Heart left ventricle (tissue), 16 donors: ENCODE data around the gene RYR3. TPM values are rescaled to one million over a fixed set of nuclear protein-coding genes. Genes with fewer than 3 reads are reported as not detected.
A peak's percentile ranks its signal among the peaks of the same experiment; 100 is the strongest.

Experiments used
- ATAC-seq, 4 donors: fragments of 200-7000 bp; cut with Tn5 transposase; one replicate each; pipeline ENCODE4 v1.9.1; 2020 to 2022; ENCODE audit warnings: moderate library complexity in 4 of 4, mild to moderate bottlenecking in 3 of 4, moderate number of reproducible peaks in 1 of 4
- DNase-seq, 5 donors: peaks; one replicate each; pipeline ENCODE4 v3.0.0-alpha.2; 2020
- H3K27ac ChIP-seq, 12 donors: fragments of 200-600 bp; sonication (generic) in 4 of 12; one replicate each; pipeline versions ENCODE4 v1.5.0 to v1.8.0; 2016 to 2022; ENCODE audit warnings: mild to moderate bottlenecking in 2 of 12
- H3K27me3 ChIP-seq, 9 donors: fragments of 200-600 bp; sonication (generic) in 2 of 9; one replicate each; pipeline versions ENCODE4 v1.5.1 to v1.8.0; 2016 to 2022; ENCODE audit warnings: mild to moderate bottlenecking in 3 of 9
- H3K36me3 ChIP-seq, 9 donors: fragments of 200-600 bp; sonication (generic) in 2 of 9; one replicate each; pipeline versions ENCODE4 v1.5.0 to v1.8.0; 2018 to 2022; ENCODE audit warnings: mild to moderate bottlenecking in 2 of 9
- H3K4me1 ChIP-seq, 12 donors: fragments of 200-600 bp; sonication (generic) in 4 of 12; one replicate each; pipeline versions ENCODE4 v1.5.0 to v1.8.0; 2016 to 2022; ENCODE audit warnings: mild to moderate bottlenecking in 3 of 12
- H3K4me3 ChIP-seq, 12 donors: fragments of 200-600 bp; sonication (generic) in 4 of 12; one replicate each; pipeline versions ENCODE4 v1.5.0 to v1.8.0; 2017 to 2022; ENCODE audit warnings: mild to moderate bottlenecking in 9 of 12, moderate library complexity in 4 of 12
- H3K9me3 ChIP-seq, 12 donors: fragments of 200-600 bp; sonication (generic) in 4 of 12; one replicate each; pipeline versions ENCODE4 v1.5.0 to v1.8.0; 2016 to 2022; ENCODE audit warnings: mild to moderate bottlenecking in 1 of 12
- CTCF ChIP-seq, 12 donors: fragments of 200-600 bp; sonication (generic) in 4 of 12; IDR thresholded peaks; one replicate each; pipeline versions ENCODE4 v1.5.0 to v1.8.0; 2018 to 2022; ENCODE audit warnings: antibody characterized with exemption in 12 of 12, mild to moderate bottlenecking in 5 of 12
- POLR2A ChIP-seq, 2 donors: fragments of 450-650 bp; IDR thresholded peaks; one replicate each; pipeline ENCODE4 v1.6.1; 2017; ENCODE audit warnings: antibody characterized with exemption in 2 of 2, mild to moderate bottlenecking in 2 of 2, moderate library complexity in 2 of 2
- WGBS, 4 donors: extraction: QIAGEN DNeasy Blood & Tissue Kit in 2 of 4; methylation state at CpG; one replicate each; pipeline versions ENCODE4 v1.1.5 to v1.1.7; 2013 to 2018; 5-methylcytosine and 5-hydroxymethylcytosine counted together
- intact Hi-C, 10 donors: fragments of 100-400 bp; cut with DNase I; formaldehyde crosslinking; loops; one replicate each; pipeline versions ENCODE4 v1.11.1 to v1.14.2; 2022
- polyA plus RNA-seq, 2 donors: library from polyadenylated mRNA; stranded (reverse); fragments of 200-250 nt; gene quantifications; one replicate each; pipeline ENCODE4 v1.2.3, GENCODE V29; 2013
- total RNA-seq, 9 donors: library from RNA; depleted of rRNA in 2 of 9; stranded (reverse); fragments of >200 nt in 2 of 9; fragmentation: NEBNext Ultra II Directional in 3 of 9; extraction: Animal tissue kit (Norgen Biotek cat#: 25700) in 3 of 9; gene quantifications; one replicate each; pipeline versions ENCODE4 v1.1.0 to v1.2.4, GENCODE V29; 2016 to 2023
- donor health status: ischemic (EF 13 %, LVEDD 7.1; RV severe dilation, severe dysfunction).
- donor health status: healthy with polysubstance abuse.
- donor health status: DM: no; HTN: yes; CAD: no.
- donor health status: DM: no; HTN: no; CAD: no.
- donor health status: ischemic (EF 25% LVEDD 6.9; RV normal size, moderate dysfunction).
- donor health status: ischemic (EF 25% LVEDD 5.7; RV mildly dilated, moderate dysfunction).
- donor health status: healthy.
- donor health status: DM: yes; HTN: yes; CAD: no.
- donor health status: ischemic (EF 35%, LVEDD 5.7; RV mildly dilated, moderate dysfunction).
- donor health status: nonischemic (EF 11% LVEDD 7.7; RV severe dilation, severe dysfunction).
- donor health status: DM: yes; HTN: yes; CAD: no.
- donor health status: PGD.
- donor health status: ischemic (EF 29% LVEDD 5.4; RV normal size, mild dysfunction).
- donor health status: nonischemic (EF 23%, LVEDD 6.1; RV moderate dilation, normal function).

The RYR3 gene
- total and polyA plus RNA-seq, 11 donors, result 0.01 to 0.35 (median 0.23) TPM; not detected in 2

- 40 to 51% (median 47%) methylated on average over 7 of the region's 7 CpGs for WGBS, 4 donors
- H3K27me3 ChIP-seq, result peaks cover 0 to 56% (median 19%) of the 10 kb centered on the region in 9 donors
- peak in 3 of 4 donors; percentile 59 to 61 (median 61) for ATAC-seq
Observed at GRCh38 chr15:33309602-33310276, 1.0 kb upstream of the RYR3 start.

DNA sequence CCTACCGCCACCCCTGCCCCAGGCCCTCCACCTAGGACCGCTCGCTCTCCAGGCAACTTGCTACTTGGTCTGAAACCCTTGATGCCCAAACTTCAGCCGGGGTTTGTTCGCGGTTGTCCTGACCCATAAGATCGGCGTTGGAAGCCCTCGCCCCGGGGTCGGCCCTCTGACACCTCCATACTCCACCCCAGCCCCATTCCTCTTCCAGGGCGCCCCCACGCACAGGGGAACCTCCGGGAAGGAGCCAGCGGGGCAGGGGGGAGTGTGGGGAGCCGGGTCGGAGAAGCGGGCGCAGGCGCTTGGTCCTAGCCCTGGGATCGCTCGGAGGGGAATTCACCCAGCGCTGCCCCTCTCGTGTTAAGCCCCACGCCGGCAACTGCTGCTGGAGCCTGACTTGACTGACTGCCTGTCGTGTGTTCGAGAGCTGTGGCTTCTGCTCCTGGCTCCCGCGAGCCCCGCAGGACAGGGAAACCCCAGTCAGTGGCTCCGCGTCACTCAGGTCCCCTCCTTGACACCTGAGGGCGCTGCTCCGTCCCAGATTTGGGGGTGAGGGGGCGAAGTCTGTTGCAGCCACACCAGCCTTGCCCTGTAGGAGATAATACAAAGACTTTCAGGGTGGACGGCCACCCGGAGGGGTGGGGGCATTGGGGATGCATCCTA is 675 bp downstream of the RYR3 start:
- peak in 1 of 5 donors; percentile 20 for DNase-seq
- intact Hi-C loops, result loop anchor here in 1 of 10 donors (10.0 kb wide), 2 partner anchors 53 to 363 kb away; no protein-coding TSS in a partner anchor
- TF ChIP-seq POLR2A (IDR thresholded peaks at IDR 0.05), result no peak
- TF ChIP-seq CTCF (IDR thresholded peaks at IDR 0.05), result peak in 1 of 12 donors; percentile 26
- Histone ChIP-seq H3K4me3 (peak overlapping the region in 10 of 12 donors; percentile 3 to 59 (median 40)), H3K36me3 (no peaks in the 10 kb centered on the region), H3K9me3 (no peaks in the 10 kb centered on the region), H3K27ac (peak overlapping the region in 1 of 12 donors; percentile 81), H3K27me3 (peaks cover 0 to 56% (median 19%) of the 10 kb centered on the region in 9 donors), H3K4me1 (peaks cover 0 to 8% (median 0%) of the 10 kb centered on the region in 12 donors)
- 1 to 4% (median 2%) methylated on average over 13 to 38 of the region's 38 CpGs for WGBS, 4 donors
- ATAC-seq, result peak in 2 of 4 donors; percentile 17 to 20

More at GRCh38 chr15:33309602-33310276, 1.0 kb upstream of the RYR3 start:
- Histone ChIP-seq H3K4me1 (peaks cover 0 to 8% (median 0%) of the 10 kb centered on the region in 12 donors), H3K36me3 (no peaks in the 10 kb centered on the region), H3K4me3 (no peak overlapping the region), H3K9me3 (no peaks in the 10 kb centered on the region), H3K27ac (no peak overlapping the region)
- intact Hi-C loops, result loop anchor here in 2 of 10 donors (5.0 to 10.0 kb wide), 3 partner anchors 55 to 393 kb away; no protein-coding TSS in a partner anchor
- TF ChIP-seq CTCF (IDR thresholded peaks at IDR 0.05) (peak in 5 of 12 donors; percentile 17 to 47 (median 37)), POLR2A (IDR thresholded peaks at IDR 0.05) (no peak)
- peak in 2 of 5 donors; percentile 22 to 24 for DNase-seq

- ATAC-seq (no peak), DNase-seq (no peak)
- H3K27ac ChIP-seq, result no peak overlapping the region
- H3K36me3 ChIP-seq, result no peaks in the 10 kb centered on the region
- WGBS, 4 donors, result 57 to 70% (median 64%) methylated on average over 1 of the region's 1 CpG
- H3K27me3 ChIP-seq, result peaks cover 0 to 56% (median 19%) of the 10 kb centered on the region in 9 donors
- intact Hi-C loops, result loop anchor here in 1 of 10 donors (10.0 kb wide), 2 partner anchors 51 to 361 kb away; no protein-coding TSS in a partner anchor
- H3K4me1 ChIP-seq, result peaks cover 0 to 8% (median 0%) of the 10 kb centered on the region in 12 donors
- no peak overlapping the region for H3K4me3 ChIP-seq
- TF ChIP-seq POLR2A (IDR thresholded peaks at IDR 0.05) (no peak), CTCF (IDR thresholded peaks at IDR 0.05) (no peak)
- no peaks in the 10 kb centered on the region for H3K9me3 ChIP-seq
Observed at GRCh38 chr15:33313491-33313890, 2.7 kb downstream of the RYR3 start.

DNA sequence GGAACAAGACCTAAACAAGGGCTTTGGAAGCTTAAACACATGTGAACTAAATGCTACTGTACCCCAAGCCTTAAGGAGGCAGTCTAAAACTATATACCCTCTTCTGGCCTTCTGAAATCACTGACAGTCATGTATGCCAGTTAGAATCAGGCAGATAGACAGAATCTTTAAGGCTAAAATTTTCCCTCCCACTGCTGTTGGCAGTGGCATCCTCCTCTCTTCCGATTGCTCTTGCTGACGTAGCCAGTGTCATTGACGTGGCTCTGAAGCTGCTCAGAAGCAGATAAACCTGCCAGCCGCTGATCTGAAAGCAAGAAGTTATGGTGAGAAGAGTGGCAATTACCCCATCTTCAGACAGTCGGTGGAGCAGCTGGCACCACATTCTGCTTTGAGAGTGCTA is 3.3 kb downstream of the RYR3 start:
- Histone ChIP-seq H3K36me3 (no peaks in the 10 kb centered on the region), H3K9me3 (no peaks in the 10 kb centered on the region), H3K27me3 (peaks cover 0 to 53% (median 19%) of the 10 kb centered on the region in 9 donors), H3K27ac (no peak overlapping the region), H3K4me1 (peaks cover 0 to 8% (median 0%) of the 10 kb centered on the region in 12 donors), H3K4me3 (no peak overlapping the region)
- no peak for ATAC-seq
- intact Hi-C loops, result loop anchor here in 1 of 10 donors (10.0 kb wide), 2 partner anchors 51 to 361 kb away; no protein-coding TSS in a partner anchor
- TF ChIP-seq POLR2A (IDR thresholded peaks at IDR 0.05) (no peak), CTCF (IDR thresholded peaks at IDR 0.05) (no peak)
- no peak for DNase-seq
- WGBS, 4 donors, result 47 to 54% (median 53%) methylated on average over 5 of the region's 5 CpGs
